ENCODE results near the gene SPHK2. TPM values are rescaled to one million over a fixed set of nuclear protein-coding genes. Genes with fewer than 3 reads are reported as not detected.

The SPHK2 gene
- total and polyA plus RNA-seq, 2 of the 8 experiments (the other 6 are each of a cell fraction or from before 2014, with no cell fraction given) = 43.9 to 60.9 TPM

DNA sequence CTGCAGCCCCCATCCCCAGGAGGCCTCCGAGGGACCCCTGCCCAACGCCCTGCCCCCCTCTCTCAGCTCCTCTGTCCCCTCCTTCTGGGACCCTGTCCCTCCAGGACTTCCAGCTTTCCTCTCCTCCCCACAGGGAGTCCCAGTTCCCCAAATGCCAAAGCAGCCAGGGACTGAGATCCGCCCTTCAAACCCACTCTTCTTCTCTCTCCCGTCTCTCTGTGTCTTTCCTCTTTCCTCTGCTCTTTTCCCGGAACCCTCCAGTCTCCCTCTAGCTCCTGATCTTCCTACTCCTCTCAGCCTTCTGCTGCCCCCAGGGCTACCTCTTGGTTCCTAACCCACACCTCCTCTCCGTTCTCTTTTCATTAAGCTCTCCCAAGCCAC is 26.3 kb downstream of the SPHK2 start:
- peak; percentile 56; the same call in 1 of the 2 replicates for TF ChIP-seq SP1 (IDR thresholded peaks at IDR 0.05; ENCODE audit: low read depth, low read length)
- no peak for TF ChIP-seq TAF7 (optimal IDR thresholded peaks at IDR 0.05; ENCODE audit: borderline replicate concordance, low read depth, low read length)
- TF ChIP-seq, protein P1, sequence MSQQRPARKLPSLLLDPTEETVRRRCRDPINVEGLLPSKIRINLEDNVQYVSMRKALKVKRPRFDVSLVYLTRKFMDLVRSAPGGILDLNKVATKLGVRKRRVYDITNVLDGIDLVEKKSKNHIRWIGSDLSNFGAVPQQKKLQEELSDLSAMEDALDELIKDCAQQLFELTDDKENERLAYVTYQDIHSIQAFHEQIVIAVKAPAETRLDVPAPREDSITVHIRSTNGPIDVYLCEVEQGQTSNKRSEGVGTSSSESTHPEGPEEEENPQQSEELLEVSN (IDR thresholded peaks at IDR 0.05) = no peak
- TF ChIP-seq CTBP2 (IDR thresholded peaks at IDR 0.05; ENCODE audit: borderline replicate concordance, insufficient read depth, insufficient read length, low read length) = no peak
- TF ChIP-seq CHD1 (IDR thresholded peaks at IDR 0.05; ENCODE audit: low read depth, low read length) = no peak
- no peak for TF ChIP-seq SUZ12 (IDR thresholded peaks at IDR 0.05; ENCODE audit: low read length)
- no peak for TF ChIP-seq KDM5A (IDR thresholded peaks at IDR 0.05; ENCODE audit: low read length)
- peak; percentile 34; the same call in 1 of the 2 replicates for TF ChIP-seq TAF1 (IDR thresholded peaks at IDR 0.05; ENCODE audit: low read depth, low read length)
- peak; percentile 48 for TF ChIP-seq KDM4A (IDR thresholded peaks at IDR 0.05; ENCODE audit: low read depth, low read length, severe bottlenecking)
- no peak for TF ChIP-seq BCL11A (IDR thresholded peaks at IDR 0.05; ENCODE audit: low read depth in 2 of 2, low read length in 2 of 2)
- TF ChIP-seq CEBPB (IDR thresholded peaks at IDR 0.05; ENCODE audit: low read depth, low read length) = no peak
- H3K79me2 ChIP-seq (ENCODE audit: control insufficient read depth in 1 of 2, insufficient read depth in 2 of 2, low read length in 2 of 2) = peaks cover 0 to 11% of the 10 kb centered on the region in 2 experiments; a peak in 2 of 4 replicates
- peaks cover 11% of the 10 kb centered on the region for H3K23me2 ChIP-seq (ENCODE audit: low read depth, low read length)
- peak overlapping the region; percentile 75 for H3K56ac ChIP-seq (replicated peaks; ENCODE audit: insufficient read length, low read depth, low read length)
- H2BK15ac ChIP-seq (ENCODE audit: low read length) = peak overlapping the region; percentile 99; the same call in 1 of the 2 replicates
- ChIA-PET POLR2A (ENCODE audit: partially characterized antibody) (interaction anchor here (0.9 to 2.9 kb wide), 39 partner anchors 8 to 318 kb away, joined by 3 to 27 read pairs (median 5); partner anchors contain the start of genes FAM83E, FUT2, HSD17B14 and IZUMO1), CTCF (ENCODE audit: partially characterized antibody) (interaction anchor here (0.6 to 3.4 kb wide), 31 partner anchors 9 to 327 kb away, joined by 3 to 26 read pairs (median 4); partner anchors contain the start of genes BCAT2, FUT1 and FUT2)
- H4K20me1 ChIP-seq (replicated peaks in 1 of 2; ENCODE audit: control insufficient read depth in 1 of 2, insufficient read depth in 2 of 2, low read length in 2 of 2) = no peaks in the 10 kb centered on the region
- peak overlapping the region; percentile 63 for H3K18ac ChIP-seq (ENCODE audit: extremely low read depth, low read length)
- H3K4me2 ChIP-seq (ENCODE audit: insufficient read depth in 1 of 2, low read depth in 2 of 2, low read length in 2 of 2) = peak overlapping the region; percentile 89 to 98
- WGBS, 2 experiments (ENCODE audit: extremely low coverage in 1 of 2, insufficient coverage in 1 of 2, insufficient read length in 1 of 2, insufficient replicate concordance in 2 of 2, low coverage in 1 of 2, low lambda C conversion rate in 2 of 2, missing lambda C conversion rate in 1 of 2) = 0% methylated on average over 5 of the region's 6 CpGs; no CpG with 5 or more reads in 1 of the 2 experiments
- H3K9ac ChIP-seq (replicated peaks in 1 of 4; ENCODE audit: extremely low read depth in 1 of 4, low read depth in 3 of 4, low read length in 3 of 4) = peak overlapping the region in 3 of 4 experiments; percentile 40 to 73 (median 43); a peak in 6 of 7 replicates
- H4K5ac ChIP-seq (ENCODE audit: insufficient read length, low read depth, low read length) = peak overlapping the region; percentile 76
- H4K8ac ChIP-seq (ENCODE audit: extremely low read depth, insufficient read depth, low read length) = peak overlapping the region; percentile 22
- H3K23ac ChIP-seq (ENCODE audit: insufficient read length) = no peak overlapping the region
- peak in 1 of 2 experiments; percentile 74 for DNase-seq (ENCODE audit: low read depth in 1 of 2, low spot score in 2 of 2)
- peaks cover 0 to 7% (median 1%) of the 10 kb centered on the region in 4 experiments; a peak in 4 of 7 replicates for H3K4me1 ChIP-seq (replicated peaks in 1 of 4; ENCODE audit: control insufficient read depth in 3 of 4, insufficient read depth in 4 of 4, low read length in 3 of 4)
- H2AK5ac ChIP-seq (ENCODE audit: low read depth, low read length) = peak overlapping the region; percentile 75; the same call in 1 of the 2 replicates
- H2BK20ac ChIP-seq (ENCODE audit: low read length) = peak overlapping the region; percentile 72
- peak overlapping the region; percentile 84 for H2BK12ac ChIP-seq (ENCODE audit: low read depth, low read length)
- H3K79me1 ChIP-seq (ENCODE audit: low read depth, low read length) = no peaks in the 10 kb centered on the region
- peak overlapping the region; percentile 78 for H3K27ac ChIP-seq (ENCODE audit: low read depth, low read length)
- H3K14ac ChIP-seq (ENCODE audit: insufficient read length) = peak overlapping the region; percentile 44
- H3K4ac ChIP-seq (replicated peaks; ENCODE audit: insufficient read length, low read depth, low read length) = peak overlapping the region; percentile 62
- no peak overlapping the region for H2AFZ ChIP-seq (ENCODE audit: low read length)
- peak overlapping the region; percentile 94 for H4K91ac ChIP-seq (replicated peaks; ENCODE audit: insufficient read length, low read length)
- H3K9me3 ChIP-seq (ENCODE audit: insufficient read depth in 2 of 2, low read depth in 1 of 2, low read length in 1 of 2) = no peaks in the 10 kb centered on the region
- H3K36me3 ChIP-seq (ENCODE audit: control insufficient read depth in 2 of 4, insufficient read depth in 4 of 4, low read length in 3 of 4) = no peaks in the 10 kb centered on the region
- H2BK120ac ChIP-seq (replicated peaks; ENCODE audit: low read depth, low read length) = peak overlapping the region; percentile 14
- peak overlapping the region; percentile 68 to 84 (median 82) for H3K4me3 ChIP-seq (ENCODE audit: extremely low read depth in 1 of 4, insufficient read depth in 2 of 4, low read depth in 3 of 4, low read length in 4 of 4)
- H2BK5ac ChIP-seq (ENCODE audit: low read depth, low read length) = peak overlapping the region; percentile 99
- H3K27me3 ChIP-seq (replicated peaks in 1 of 4; ENCODE audit: control insufficient read depth in 3 of 4, extremely low read depth in 1 of 4, insufficient read depth in 3 of 4, low read length in 3 of 4) = no peaks in the 10 kb centered on the region
- no peak for FAIRE-seq

All from H1 (cell line).